ENCODE results near the gene AKR1C2.

GRCh38 chr10:5041471-5042023 is 37.9 kb upstream of the AKR1C2 start:
- no peak for TF ChIP-seq CTCF (IDR thresholded peaks at IDR 0.05)
- TF ChIP-seq ZFX (IDR thresholded peaks at IDR 0.05; ENCODE audit: borderline replicate concordance) = no peak

Measured in 22Rv1 (cell line).